ENCODE data around the gene SOX15. TPM values are rescaled to one million over a fixed set of nuclear protein-coding genes. Genes with fewer than 3 reads are reported as not detected.

SOX15 gene
- total and polyA plus RNA-seq, 2 of the 13 experiments (the other 11 are each of a cell fraction or from before 2014, with no cell fraction given): 0.07 to 0.18 TPM

DNA sequence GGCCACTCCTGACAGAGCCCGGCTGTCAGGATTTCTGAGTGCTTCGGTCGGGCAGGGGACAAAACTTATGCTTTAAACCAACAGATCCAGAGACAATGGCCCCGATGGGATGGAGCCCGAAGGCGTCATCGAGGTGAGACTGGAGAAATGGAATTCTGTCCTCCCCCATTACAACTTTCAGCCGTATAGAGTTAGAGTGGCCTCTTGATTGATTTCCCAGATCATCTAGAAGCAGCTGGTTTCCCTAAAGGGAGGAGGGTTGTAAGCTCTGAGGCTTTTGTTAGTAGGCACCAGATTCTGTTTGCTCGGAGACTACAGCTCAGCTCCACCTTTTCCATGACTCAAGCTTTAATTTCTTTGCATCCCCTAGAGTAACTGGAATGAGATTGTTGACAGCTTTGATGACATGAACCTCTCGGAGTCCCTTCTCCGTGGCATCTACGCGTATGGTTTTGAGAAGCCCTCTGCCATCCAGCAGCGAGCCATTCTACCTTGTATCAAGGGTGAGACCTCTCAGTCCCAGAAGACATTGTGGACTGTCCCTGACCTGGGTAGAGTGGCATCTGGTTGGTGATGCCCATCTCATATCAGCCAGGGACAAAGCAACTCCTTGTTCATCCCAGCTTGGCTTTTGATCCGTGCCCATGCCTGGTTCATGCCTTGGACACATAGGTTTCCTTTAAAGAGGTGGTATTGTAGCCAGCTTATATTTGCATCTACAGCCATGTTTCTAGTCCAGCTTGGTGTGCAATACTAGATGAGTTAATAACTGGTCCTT lies 15.5 kb downstream of the SOX15 start:
- peaks cover 14 to 72% of the 10 kb centered on the region in 2 experiments for H3K36me3 ChIP-seq (replicated peaks in 1 of 2; ENCODE audit: control insufficient read depth in 1 of 2, insufficient read depth in 2 of 2, low read length in 2 of 2)
- H4K20me1 ChIP-seq (ENCODE audit: insufficient read depth, low read length): peaks cover 59% of the 10 kb centered on the region
- no peak for ATAC-seq
- FAIRE-seq: no peak
- TF ChIP-seq NKX3-1 (CRISPR knock-in tag; IDR thresholded peaks at IDR 0.05) (no peak), POLR2A (IDR thresholded peaks at IDR 0.05; ENCODE audit: insufficient read depth in 1 of 2, low read depth in 2 of 2, low read length in 2 of 2) (peak; percentile 29 to 41; a peak in 2 of 4 replicates), ZNF558 (CRISPR knock-in tag; IDR thresholded peaks at IDR 0.05; ENCODE audit: borderline replicate concordance) (0 out of 2 replicates have a peak, but pooled peaks have one; percentile 5), KDM5A (IDR thresholded peaks at IDR 0.05; ENCODE audit: borderline replicate concordance, low read length) (no peak), LCORL (IDR thresholded peaks at IDR 0.05) (no peak), LCORL (CRISPR knock-in tag; IDR thresholded peaks at IDR 0.05) (0 out of 2 replicates have a peak, but pooled peaks have one; percentile 13), SNAPC4 (CRISPR knock-in tag; IDR thresholded peaks at IDR 0.05) (0 out of 2 replicates have a peak, but pooled peaks have one; percentile 31), ZFP36L1 (CRISPR knock-in tag; IDR thresholded peaks at IDR 0.05) (0 out of 2 replicates have a peak, but pooled peaks have one; percentile 41), ZNF446 (CRISPR knock-in tag; IDR thresholded peaks at IDR 0.05) (no peak)
- TF ChIP-seq, protein P1, sequence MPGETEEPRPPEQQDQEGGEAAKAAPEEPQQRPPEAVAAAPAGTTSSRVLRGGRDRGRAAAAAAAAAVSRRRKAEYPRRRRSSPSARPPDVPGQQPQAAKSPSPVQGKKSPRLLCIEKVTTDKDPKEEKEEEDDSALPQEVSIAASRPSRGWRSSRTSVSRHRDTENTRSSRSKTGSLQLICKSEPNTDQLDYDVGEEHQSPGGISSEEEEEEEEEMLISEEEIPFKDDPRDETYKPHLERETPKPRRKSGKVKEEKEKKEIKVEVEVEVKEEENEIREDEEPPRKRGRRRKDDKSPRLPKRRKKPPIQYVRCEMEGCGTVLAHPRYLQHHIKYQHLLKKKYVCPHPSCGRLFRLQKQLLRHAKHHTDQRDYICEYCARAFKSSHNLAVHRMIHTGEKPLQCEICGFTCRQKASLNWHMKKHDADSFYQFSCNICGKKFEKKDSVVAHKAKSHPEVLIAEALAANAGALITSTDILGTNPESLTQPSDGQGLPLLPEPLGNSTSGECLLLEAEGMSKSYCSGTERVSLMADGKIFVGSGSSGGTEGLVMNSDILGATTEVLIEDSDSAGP (CRISPR knock-in tag; IDR thresholded peaks at IDR 0.05; ENCODE audit: borderline replicate concordance): 0 out of 2 replicates have a peak, but pooled peaks have one; percentile 5
- TF ChIP-seq, protein P2, sequence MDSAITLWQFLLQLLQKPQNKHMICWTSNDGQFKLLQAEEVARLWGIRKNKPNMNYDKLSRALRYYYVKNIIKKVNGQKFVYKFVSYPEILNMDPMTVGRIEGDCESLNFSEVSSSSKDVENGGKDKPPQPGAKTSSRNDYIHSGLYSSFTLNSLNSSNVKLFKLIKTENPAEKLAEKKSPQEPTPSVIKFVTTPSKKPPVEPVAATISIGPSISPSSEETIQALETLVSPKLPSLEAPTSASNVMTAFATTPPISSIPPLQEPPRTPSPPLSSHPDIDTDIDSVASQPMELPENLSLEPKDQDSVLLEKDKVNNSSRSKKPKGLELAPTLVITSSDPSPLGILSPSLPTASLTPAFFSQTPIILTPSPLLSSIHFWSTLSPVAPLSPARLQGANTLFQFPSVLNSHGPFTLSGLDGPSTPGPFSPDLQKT (CRISPR knock-in tag; IDR thresholded peaks at IDR 0.05; ENCODE audit: borderline replicate concordance): no peak
- POLR2A ChIA-PET: interaction anchor here (0.7 to 3.3 kb wide), 14 partner anchors 10 to 263 kb away, joined by 3 to 51 read pairs (median 7); partner anchors contain the start of genes ATP1B2, FXR2, MPDU1 and POLR2A
- peak overlapping the region; percentile 84 for H3K4me2 ChIP-seq (ENCODE audit: low read depth, low read length)
- BruUV-seq (replicated peaks): no TSS peak
- peaks cover 67% of the 10 kb centered on the region for H3K4me1 ChIP-seq (ENCODE audit: insufficient read depth, low read length)
- peak overlapping the region; percentile 99 for H3K9ac ChIP-seq (ENCODE audit: insufficient read depth, low read depth, low read length)
- no peak overlapping the region for H2AFZ ChIP-seq (ENCODE audit: low read length)
- H3K27ac ChIP-seq (ENCODE audit: extremely low read length, insufficient read depth, low read length): peak overlapping the region; percentile 93
- H3K27me3 ChIP-seq (ENCODE audit: control insufficient read depth in 1 of 2, insufficient read depth in 2 of 2, low read length in 2 of 2): no peaks in the 10 kb centered on the region; a peak in 1 of 5 replicates
- in situ Hi-C loops (cut with HindIII; ENCODE audit: extremely low pct_ligation_motif_present, low pct_unique_long_range_greater_than_20kb) (loop anchor here (10.0 kb wide), 1 partner anchor 270 kb away; no protein-coding TSS in a partner anchor), intact Hi-C loops (cut with micrococcal nuclease; ENCODE audit: unreplicated experiment) (loop anchor here (5.0 kb wide), 1 partner anchor 113 kb away; the partner anchor contains the start of genes TP53 and WRAP53)
- DNase-seq (ENCODE audit: low spot score): no peak
- H3K79me2 ChIP-seq (ENCODE audit: insufficient read depth, low read length): peaks cover 44% of the 10 kb centered on the region
- WGBS (ENCODE audit: low lambda C conversion rate): 36% methylated on average over 8 of the region's 15 CpGs
- H3K9me3 ChIP-seq (ENCODE audit: low read length): no peaks in the 10 kb centered on the region
- CTCF ChIA-PET (ENCODE audit: low intra/inter-chr PET ratio, low total read pairs): no interaction called here
- peak overlapping the region; percentile 89 to 96 (median 94) for H3K4me3 ChIP-seq (replicated peaks in 1 of 3; ENCODE audit: insufficient read depth in 1 of 3, low read depth in 2 of 3, low read length in 3 of 3)

All from HepG2 (cell line).